HCT116 (cell line): ENCODE data around the gene STAB1. TPM values are rescaled to one million over a fixed set of nuclear protein-coding genes. Genes with fewer than 3 reads are reported as not detected.

Source experiments
- ATAC-seq: fragments of 200-7000 bp; cut with Tn5 transposase; 2 replicates; pipeline ENCODE4 v1.9.1; 2020; ENCODE audit warnings: mild to moderate bottlenecking, moderate library complexity
- BruUV-seq: library from RNA; stranded (reverse); fragments of 400-500 nt; replicated peaks from 2 replicates; lab custom pipeline; 2021; lab: Mats Ljungman, UMichigan
- CTCF ChIA-PET: fragments of 300-600 bp; sonication (Branson Sonifier 250); formaldehyde crosslinking; loops from one replicate; lab custom pipeline; 2021; ENCODE audit warnings: antibody characterized with exemption; lab: Charles Lee
- POLR2A ChIA-PET: fragments of 300-600, 350-600 bp; sonication (Branson Sonifier 250); formaldehyde crosslinking; loops from one replicate; lab custom pipeline; 2021; ENCODE audit warnings: antibody characterized with exemption; lab: Charles Lee
- RAD21 ChIA-PET, 2 experiments: fragments of 300-600 bp; sonication (Branson Sonifier 250); formaldehyde crosslinking; loops; one replicate each; lab custom pipeline; 2023; ENCODE audit warnings: low total read pairs in 2 of 2; ENCODE audit not compliant: uncharacterized antibody in 2 of 2, unreplicated experiment in 2 of 2, low non-redundant PET in 1 of 2; lab: Charles Lee
- DNase-seq: peaks from one replicate; pipeline ENCODE4 v3.0.0-alpha.2; 2010; ENCODE audit warnings: low read depth, low spot score
- H2AFZ ChIP-seq: fragments of 200-600 bp; shearing (Covaris generic), sonication (generic); 2 replicates; pipeline ENCODE4 v1.6.1; 2017; ENCODE audit warnings: low read depth, mixed run types, mixed read lengths, antibody characterized with exemption, low read length; ENCODE audit not compliant: poor library complexity, severe bottlenecking
- H3K27ac ChIP-seq: 2 replicates; pipeline ENCODE4 v1.5.1; 2012; ENCODE audit warnings: low read depth, low read length
- H3K27me3 ChIP-seq: fragments of 200-600 bp; sonication (generic); 2 replicates; pipeline ENCODE4 v1.6.1; 2016; ENCODE audit warnings: mixed run types, low read length, mixed read lengths; ENCODE audit not compliant: insufficient read depth
- H3K36me3 ChIP-seq, 2 experiments: fragments of 200-500 bp in 1 of 2; fragments of 200-600 bp in 1 of 2; sonication (Bioruptor generic) in 1 of 2; sonication (generic) in 1 of 2; 2 replicates each; pipeline versions ENCODE4 v1.5.1 to v1.6.1; 2014 to 2016; ENCODE audit warnings: low read length in 2 of 2, inconsistent platforms in 1 of 2, mixed read lengths in 1 of 2, mixed run types in 1 of 2; ENCODE audit not compliant: insufficient read depth in 2 of 2, control insufficient read depth in 1 of 2
- H3K4me1 ChIP-seq, 2 experiments: fragments of 200-600 bp in 1 of 2; sonication (generic) in 1 of 2; 2 replicates each; pipeline versions ENCODE4 v1.5.1 to v1.6.1; 2012 to 2017; ENCODE audit warnings: low read length in 2 of 2, inconsistent platforms in 1 of 2, mild to moderate bottlenecking in 1 of 2, mixed read lengths in 1 of 2, mixed run types in 1 of 2, moderate library complexity in 1 of 2; ENCODE audit not compliant: insufficient read depth in 2 of 2, control insufficient read depth in 1 of 2
- H3K4me2 ChIP-seq: fragments of 200-600 bp; sonication (generic); 2 replicates; pipeline ENCODE4 v1.6.1; 2017; ENCODE audit warnings: mixed run types, low read length, mixed read lengths
- H3K4me3 ChIP-seq, 2 experiments: fragments of 200-600 bp in 1 of 2; sonication (generic) in 1 of 2; replicated peaks in 1 of 2; 2 replicates each; pipeline ENCODE4 v1.5.1; 2011 to 2016; ENCODE audit warnings: low read length in 2 of 2, control low read depth in 1 of 2, low read depth in 1 of 2, mild to moderate bottlenecking in 1 of 2, mixed read lengths in 1 of 2, mixed run types in 1 of 2
- H3K79me2 ChIP-seq: fragments of 200-600 bp; sonication (generic); 2 replicates; pipeline ENCODE4 v1.6.1; 2017; ENCODE audit warnings: mild to moderate bottlenecking, mixed run types, low read length, moderate library complexity, mixed read lengths; ENCODE audit not compliant: insufficient read depth
- H3K9ac ChIP-seq: fragments of 200-600 bp; sonication (generic); 2 replicates; pipeline ENCODE4 v1.6.1; 2016; ENCODE audit warnings: low read length, mixed read lengths
- H3K9me2 ChIP-seq: fragments of 200-600 bp; sonication (generic), shearing (Covaris generic); 2 replicates; pipeline ENCODE4 v1.6.1; 2017; ENCODE audit warnings: mixed run types, mild to moderate bottlenecking, moderate library complexity; ENCODE audit not compliant: insufficient read depth
- H3K9me3 ChIP-seq, 2 experiments: fragments of 200-500 bp in 1 of 2; fragments of 200-600 bp in 1 of 2; sonication (Bioruptor generic) in 1 of 2; sonication (generic) in 1 of 2; 2 replicates each; pipeline ENCODE4 v1.6.1; 2014 to 2017; ENCODE audit warnings: low read length in 2 of 2, mixed read lengths in 2 of 2, inconsistent platforms in 1 of 2, low read depth in 1 of 2, mild to moderate bottlenecking in 1 of 2, mixed run types in 1 of 2, moderate library complexity in 1 of 2; ENCODE audit not compliant: control insufficient read depth in 1 of 2, insufficient read depth in 1 of 2
- H4K20me1 ChIP-seq: fragments of 200-600 bp; sonication (generic), shearing (Covaris generic); 2 replicates; pipeline ENCODE4 v1.6.1; 2017; ENCODE audit warnings: mixed run types, mild to moderate bottlenecking, moderate library complexity; ENCODE audit not compliant: insufficient read depth
- EGR1 ChIP-seq: IDR thresholded peaks from 2 replicates; pipeline ENCODE4 v1.6.1; 2012; ENCODE audit warnings: low read depth
- EZH2 ChIP-seq: fragments of 200-600 bp; sonication (generic); IDR thresholded peaks from 2 replicates; pipeline ENCODE4 v1.6.1; 2017; ENCODE audit warnings: antibody characterized with exemption, mixed run types
- FOSL1 ChIP-seq: IDR thresholded peaks from 2 replicates; pipeline ENCODE4 v1.6.1; 2012; ENCODE audit warnings: low read depth
- MAX ChIP-seq: IDR thresholded peaks from 2 replicates; pipeline ENCODE4 v1.6.1; 2012
- POLR2AphosphoS5 ChIP-seq: IDR thresholded peaks from 2 replicates; pipeline ENCODE4 v1.6.1; 2011; ENCODE audit warnings: mild to moderate bottlenecking, low read depth, low read length, moderate library complexity
- RAD21 ChIP-seq: IDR thresholded peaks from 2 replicates; pipeline ENCODE4 v1.6.1; 2012; ENCODE audit warnings: low read depth, mild to moderate bottlenecking
- TCF7L2 ChIP-seq: IDR thresholded peaks from 2 replicates; pipeline ENCODE4 v1.7.0; 2011; ENCODE audit warnings: borderline replicate concordance, inconsistent platforms; ENCODE audit not compliant: insufficient read depth, insufficient read length; ENCODE audit errors: extremely low read depth
- YY1 ChIP-seq: IDR thresholded peaks from 2 replicates; pipeline ENCODE4 v1.6.1; 2011; ENCODE audit warnings: low read length, low read depth, moderate library complexity, mild to moderate bottlenecking; ENCODE audit not compliant: insufficient replicate concordance; ENCODE audit errors: extremely low read depth
- intact Hi-C: fragments of 100-400 bp; cut with micrococcal nuclease; formaldehyde crosslinking; loops from 2 replicates; pipeline ENCODE4 v1.10.0; 2022
- total RNA-seq: library from RNA; stranded (reverse); gene quantifications from one replicate; pipeline ENCODE4 v1.2.1, GENCODE V29; 2021; ENCODE audit not compliant: unreplicated experiment
- TF ChIP-seq, protein P1 (sequence below): IDR thresholded peaks from 2 replicates; pipeline ENCODE4 v1.6.1; 2012; ENCODE audit warnings: low read depth

Gene STAB1
- total RNA-seq, 1 experiment from 2014 or later = 0.44 TPM

DNA sequence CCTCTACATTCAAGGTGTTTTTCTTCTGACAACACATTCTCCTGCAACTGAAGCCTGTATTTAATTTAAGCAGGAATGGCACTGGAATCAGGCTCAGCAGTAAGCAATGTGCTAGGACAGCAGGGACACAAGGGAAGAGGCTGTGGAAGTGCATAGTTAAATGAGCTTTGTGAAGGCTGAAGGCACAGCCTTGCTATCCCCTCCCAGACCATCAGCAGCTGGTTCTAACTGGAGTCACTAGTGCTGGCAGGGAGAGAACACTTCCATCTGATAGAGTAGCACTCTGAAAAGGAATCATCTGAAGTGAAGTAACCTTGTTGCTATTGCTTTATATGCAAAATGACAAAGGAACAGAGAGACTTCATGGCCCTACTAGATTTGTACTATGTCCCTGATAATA lies 56.0 kb downstream of the STAB1 start:
- BruUV-seq = no TSS peak
- H3K9ac ChIP-seq = no peak overlapping the region
- no peaks in the 10 kb centered on the region for H3K27me3 ChIP-seq
- RAD21 ChIA-PET = no interaction called here
- H3K4me1 ChIP-seq = no peaks in the 10 kb centered on the region
- H3K4me2 ChIP-seq = no peak overlapping the region
- ATAC-seq (no peak), DNase-seq (no peak)
- no peak overlapping the region for H3K4me3 ChIP-seq
- peaks cover 2% of the 10 kb centered on the region; the same call in 1 of the 2 replicates for H4K20me1 ChIP-seq
- H3K9me3 ChIP-seq = no peaks in the 10 kb centered on the region
- POLR2A ChIA-PET = interaction anchor here (1.3 kb wide), 1 partner anchor 15 kb away, joined by 4 read pairs; the partner anchor contains the start of gene UQCC5
- no peak overlapping the region for H3K27ac ChIP-seq
- no peaks in the 10 kb centered on the region for H3K9me2 ChIP-seq
- intact Hi-C loops = no loop called here
- H3K36me3 ChIP-seq = peaks cover 17 to 23% of the 10 kb centered on the region in 2 experiments
- CTCF ChIA-PET = no interaction called here
- no peak for TF ChIP-seq TCF7L2
- TF ChIP-seq RAD21 = no peak
- no peak for TF ChIP-seq EGR1
- no peak for TF ChIP-seq MAX
- TF ChIP-seq, protein P1, sequence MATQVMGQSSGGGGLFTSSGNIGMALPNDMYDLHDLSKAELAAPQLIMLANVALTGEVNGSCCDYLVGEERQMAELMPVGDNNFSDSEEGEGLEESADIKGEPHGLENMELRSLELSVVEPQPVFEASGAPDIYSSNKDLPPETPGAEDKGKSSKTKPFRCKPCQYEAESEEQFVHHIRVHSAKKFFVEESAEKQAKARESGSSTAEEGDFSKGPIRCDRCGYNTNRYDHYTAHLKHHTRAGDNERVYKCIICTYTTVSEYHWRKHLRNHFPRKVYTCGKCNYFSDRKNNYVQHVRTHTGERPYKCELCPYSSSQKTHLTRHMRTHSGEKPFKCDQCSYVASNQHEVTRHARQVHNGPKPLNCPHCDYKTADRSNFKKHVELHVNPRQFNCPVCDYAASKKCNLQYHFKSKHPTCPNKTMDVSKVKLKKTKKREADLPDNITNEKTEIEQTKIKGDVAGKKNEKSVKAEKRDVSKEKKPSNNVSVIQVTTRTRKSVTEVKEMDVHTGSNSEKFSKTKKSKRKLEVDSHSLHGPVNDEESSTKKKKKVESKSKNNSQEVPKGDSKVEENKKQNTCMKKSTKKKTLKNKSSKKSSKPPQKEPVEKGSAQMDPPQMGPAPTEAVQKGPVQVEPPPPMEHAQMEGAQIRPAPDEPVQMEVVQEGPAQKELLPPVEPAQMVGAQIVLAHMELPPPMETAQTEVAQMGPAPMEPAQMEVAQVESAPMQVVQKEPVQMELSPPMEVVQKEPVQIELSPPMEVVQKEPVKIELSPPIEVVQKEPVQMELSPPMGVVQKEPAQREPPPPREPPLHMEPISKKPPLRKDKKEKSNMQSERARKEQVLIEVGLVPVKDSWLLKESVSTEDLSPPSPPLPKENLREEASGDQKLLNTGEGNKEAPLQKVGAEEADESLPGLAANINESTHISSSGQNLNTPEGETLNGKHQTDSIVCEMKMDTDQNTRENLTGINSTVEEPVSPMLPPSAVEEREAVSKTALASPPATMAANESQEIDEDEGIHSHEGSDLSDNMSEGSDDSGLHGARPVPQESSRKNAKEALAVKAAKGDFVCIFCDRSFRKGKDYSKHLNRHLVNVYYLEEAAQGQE = no peak
- no peak for TF ChIP-seq FOSL1
- TF ChIP-seq YY1 = no peak
- no peak for TF ChIP-seq POLR2AphosphoS5
- no peak for TF ChIP-seq EZH2
- peaks cover 10% of the 10 kb centered on the region for H3K79me2 ChIP-seq
- no peak overlapping the region for H2AFZ ChIP-seq
